Breast epithelium (tissue), 4 donors: ENCODE data around the gene ZNF485. TPM values are rescaled to one million over a fixed set of nuclear protein-coding genes. Genes with fewer than 3 reads are reported as not detected.
A peak's percentile ranks its signal among the peaks of the same experiment; 100 is the strongest.

ENCODE experiments used
- DNase-seq, 2 donors: peaks; one replicate each; pipeline ENCODE4 v3.0.0-alpha.2; 2019; ENCODE audit warnings: low spot score in 2 of 2
- H3K27ac ChIP-seq, 2 donors: fragments of 200-600 bp; sonication (generic) in 1 of 2; one replicate each; pipeline ENCODE4 v1.5.1; 2016 to 2019; ENCODE audit warnings: mild to moderate bottlenecking in 1 of 2
- H3K27me3 ChIP-seq, 2 donors: fragments of 200-600 bp; sonication (generic) in 1 of 2; one replicate each; pipeline versions ENCODE4 v1.5.1 to v1.6.0; 2017 to 2019; ENCODE audit warnings: control low read depth in 1 of 2, mild to moderate bottlenecking in 1 of 2
- H3K36me3 ChIP-seq: fragments of 200-600 bp; one replicate; pipeline ENCODE4 v1.5.1; 2019
- H3K4me1 ChIP-seq, 2 donors: fragments of 200-600 bp; sonication (generic); one replicate each; pipeline ENCODE4 v1.5.1; 2016 to 2019; ENCODE audit warnings: control low read depth in 1 of 2
- H3K4me3 ChIP-seq, 3 donors: fragments of 200-600 bp; sonication (generic); 1 replicate in 2 of 3; 2 replicates in 1 of 3; pipeline ENCODE4 v1.5.1; 2016 to 2019; ENCODE audit warnings: mild to moderate bottlenecking in 3 of 3, moderate library complexity in 2 of 3
- H3K9me3 ChIP-seq, 2 donors: fragments of 200-600 bp; sonication (generic) in 1 of 2; one replicate each; pipeline ENCODE4 v1.5.1; 2016 to 2019; ENCODE audit warnings: control low read depth in 1 of 2
- CTCF ChIP-seq, 3 donors: fragments of 450-650 bp; IDR thresholded peaks; one replicate each; pipeline ENCODE4 v1.5.1; 2016 to 2017; ENCODE audit warnings: antibody characterized with exemption in 3 of 3, mild to moderate bottlenecking in 3 of 3, moderate library complexity in 3 of 3
- POLR2A ChIP-seq: fragments of 450-650 bp; IDR thresholded peaks from one replicate; pipeline ENCODE4 v1.6.1; 2016; ENCODE audit warnings: antibody characterized with exemption, mild to moderate bottlenecking, moderate library complexity
- POLR2AphosphoS5 ChIP-seq, 3 donors: sonication (generic); formaldehyde crosslinking; IDR thresholded peaks; one replicate each; pipeline ENCODE4 v1.6.1; 2017; ENCODE audit warnings: antibody characterized with exemption in 3 of 3
- intact Hi-C: fragments of 100-400 bp; cut with DNase I; formaldehyde crosslinking; loops from one replicate; pipeline ENCODE4 v1.15.1; 2023; ENCODE audit warnings: low total_unique reads
- total RNA-seq, 3 donors: library from RNA; depleted of rRNA; stranded (reverse); fragments of >200 nt; gene quantifications; one replicate each; pipeline ENCODE4 v1.1.0, GENCODE V29; 2016

The ZNF485 gene
- total RNA-seq, 3 donors from 2014 or later, result 3.9 to 4.5 (median 4.0) TPM

GRCh38 chr10:43655311-43655710 lies 49.1 kb downstream of the ZNF485 start:
- Histone ChIP-seq H3K9me3 (no peaks in the 10 kb centered on the region), H3K36me3 (no peaks in the 10 kb centered on the region), H3K27me3 (no peaks in the 10 kb centered on the region), H3K4me3 (no peak overlapping the region), H3K27ac (no peak overlapping the region), H3K4me1 (no peaks in the 10 kb centered on the region)
- no peak for DNase-seq
- TF ChIP-seq CTCF (IDR thresholded peaks at IDR 0.05) (no peak), POLR2AphosphoS5 (IDR thresholded peaks at IDR 0.05) (no peak), POLR2A (no peak)
- intact Hi-C loops, result no loop called here

- no peak for DNase-seq
- Histone ChIP-seq H3K4me3 (no peak overlapping the region), H3K27ac (no peak overlapping the region), H3K9me3 (no peaks in the 10 kb centered on the region), H3K36me3 (no peaks in the 10 kb centered on the region), H3K4me1 (no peaks in the 10 kb centered on the region), H3K27me3 (no peaks in the 10 kb centered on the region)
- no peak for TF ChIP-seq POLR2A
- no peak for TF ChIP-seq POLR2AphosphoS5 (IDR thresholded peaks at IDR 0.05)
- no peak for TF ChIP-seq CTCF (IDR thresholded peaks at IDR 0.05)
- intact Hi-C loops, result no loop called here
Observed at GRCh38 chr10:43658227-43658626, 52.0 kb downstream of the ZNF485 start.

- peaks cover 0 to 9% of the 10 kb centered on the region in 2 donors for H3K27me3 ChIP-seq
- DNase-seq, result no peak
- H3K4me1 ChIP-seq, result no peaks in the 10 kb centered on the region
- no peaks in the 10 kb centered on the region for H3K36me3 ChIP-seq
- no peak overlapping the region for H3K27ac ChIP-seq
- intact Hi-C loops, result no loop called here
- H3K9me3 ChIP-seq, result no peaks in the 10 kb centered on the region
- no peak overlapping the region for H3K4me3 ChIP-seq
- TF ChIP-seq POLR2AphosphoS5 (IDR thresholded peaks at IDR 0.05) (no peak), CTCF (IDR thresholded peaks at IDR 0.05) (no peak), POLR2A (no peak)
Observed at GRCh38 chr10:43665054-43665453, 58.8 kb downstream of the ZNF485 start.

- no peak overlapping the region for H3K27ac ChIP-seq
- intact Hi-C loops, result no loop called here
- H3K4me1 ChIP-seq, result no peaks in the 10 kb centered on the region
- DNase-seq, result no peak
- no peak overlapping the region for H3K4me3 ChIP-seq
- H3K27me3 ChIP-seq, result peaks cover 0 to 19% of the 10 kb centered on the region in 2 donors
- no peaks in the 10 kb centered on the region for H3K36me3 ChIP-seq
- no peaks in the 10 kb centered on the region for H3K9me3 ChIP-seq
- TF ChIP-seq POLR2AphosphoS5 (IDR thresholded peaks at IDR 0.05), result no peak
- TF ChIP-seq POLR2A, result no peak
- TF ChIP-seq CTCF (IDR thresholded peaks at IDR 0.05), result no peak
Observed at GRCh38 chr10:43666552-43666951, 60.3 kb downstream of the ZNF485 start.

GRCh38 chr10:43667317-43667731 lies 61.1 kb downstream of the ZNF485 start:
- DNase-seq, result no peak
- no peak overlapping the region for H3K27ac ChIP-seq
- H3K4me1 ChIP-seq, result no peaks in the 10 kb centered on the region
- no peak for TF ChIP-seq POLR2A
- no peak for TF ChIP-seq POLR2AphosphoS5 (IDR thresholded peaks at IDR 0.05)
- peak; percentile 11 to 26 (median 17) for TF ChIP-seq CTCF (IDR thresholded peaks at IDR 0.05)
- no peaks in the 10 kb centered on the region for H3K9me3 ChIP-seq
- H3K36me3 ChIP-seq, result no peaks in the 10 kb centered on the region
- peak overlapping the region; percentile 13 to 50 (median 38) for H3K4me3 ChIP-seq
- intact Hi-C loops, result no loop called here
- peaks cover 0 to 19% of the 10 kb centered on the region in 2 donors for H3K27me3 ChIP-seq

Other genes starting within 250 kb of the ZNF485 start
- gene FXYD4, start 234.8 kb upstream of the ZNF485 start, total RNA-seq, result not detected
- gene HNRNPF, start 197.3 kb upstream of the ZNF485 start, total RNA-seq, result 100 to 1,000 TPM; 175 to 213 (median 207) TPM
- gene ZNF487, start 169.3 kb upstream of the ZNF485 start, total RNA-seq, result 10 to 100 TPM in 2 of 3 donors, 1 to 10 TPM in 1; 8.5 to 16.4 (median 12.8) TPM
- 1 to 10 TPM; 2.7 to 9.1 (median 8.5) TPM for gene ZNF239, start 31.8 kb upstream of the ZNF485 start, total RNA-seq
- 10 to 100 TPM; 53.1 to 74.3 (median 54.4) TPM for gene ZNF32, start 42.4 kb downstream of the ZNF485 start, total RNA-seq